Immature natural killer cell (primary cell): ENCODE data around the gene SFMBT2. TPM values are rescaled to one million over a fixed set of nuclear protein-coding genes. Genes with fewer than 3 reads are reported as not detected.

ENCODE experiments used
- DNase-seq, 3 donors: peaks; one replicate each; pipeline ENCODE4 v3.0.0; 2022; ENCODE audit warnings: mixed read lengths in 1 of 3
- H3K27ac Mint-ChIP-seq, 6 donors: one replicate each; pipeline ENCODE4 v1.8.0; 2020; ENCODE audit warnings: mixed read lengths in 6 of 6, mild to moderate bottlenecking in 5 of 6, inconsistent platforms in 4 of 6, moderate library complexity in 3 of 6
- H3K27me3 Mint-ChIP-seq, 3 donors: one replicate each; pipeline ENCODE4 v1.8.0; 2020 to 2021; ENCODE audit warnings: low read depth in 3 of 3, mild to moderate bottlenecking in 3 of 3, mixed read lengths in 3 of 3, moderate library complexity in 3 of 3, inconsistent platforms in 1 of 3
- H3K36me3 Mint-ChIP-seq, 3 donors: one replicate each; pipeline ENCODE4 v1.8.0; 2020; ENCODE audit warnings: mixed read lengths in 3 of 3, inconsistent platforms in 2 of 3, mild to moderate bottlenecking in 2 of 3
- H3K4me1 Mint-ChIP-seq, 2 donors: one replicate each; pipeline ENCODE4 v1.8.0; 2020; ENCODE audit warnings: inconsistent platforms in 2 of 2, mild to moderate bottlenecking in 2 of 2, mixed read lengths in 2 of 2, moderate library complexity in 1 of 2
- H3K4me3 Mint-ChIP-seq, 5 donors: one replicate each; pipeline ENCODE4 v1.8.0; 2020; ENCODE audit warnings: mild to moderate bottlenecking in 5 of 5, mixed read lengths in 5 of 5, inconsistent platforms in 3 of 5, moderate library complexity in 3 of 5
- H3K9me3 Mint-ChIP-seq, 6 donors: one replicate each; pipeline ENCODE4 v1.8.0; 2020; ENCODE audit warnings: mild to moderate bottlenecking in 6 of 6, mixed read lengths in 6 of 6, inconsistent platforms in 4 of 6, moderate library complexity in 3 of 6
- polyA plus RNA-seq, 3 donors: library from polyadenylated mRNA; unstranded; fragments of 300-500 nt; fragmentation: Illumina TruSeq; gene quantifications; one replicate each; pipeline ENCODE4 v1.2.3, GENCODE V29; 2021

SFMBT2 gene
- polyA plus RNA-seq, 3 donors from 2014 or later = 1.5 to 9.8 (median 3.1) TPM

GRCh38 chr10:7417807-7418206 is 7.0 kb upstream of the SFMBT2 start:
- peaks cover 5 to 7% (median 5%) of the 10 kb centered on the region in 3 donors for H3K27me3 Mint-ChIP-seq
- no peaks in the 10 kb centered on the region for H3K36me3 Mint-ChIP-seq
- no peak overlapping the region for H3K4me3 Mint-ChIP-seq
- H3K9me3 Mint-ChIP-seq = no peaks in the 10 kb centered on the region
- peak overlapping the region in 1 of 6 donors; percentile 6 for H3K27ac Mint-ChIP-seq
- peak in 1 of 3 donors; percentile 4 for DNase-seq
- H3K4me1 Mint-ChIP-seq = peaks cover 5 to 8% of the 10 kb centered on the region in 2 donors

GRCh38 chr10:7417103-7417623 is 6.3 kb upstream of the SFMBT2 start:
- Mint-ChIP-seq H3K36me3 (no peaks in the 10 kb centered on the region), H3K4me1 (peaks cover 10 to 14% of the 10 kb centered on the region in 2 donors), H3K4me3 (no peak overlapping the region), H3K9me3 (no peaks in the 10 kb centered on the region), H3K27ac (no peak overlapping the region), H3K27me3 (peaks cover 10 to 12% (median 10%) of the 10 kb centered on the region in 3 donors)
- peak; percentile 38 to 52 (median 52) for DNase-seq

- Mint-ChIP-seq H3K4me1 (peaks cover 20 to 29% of the 10 kb centered on the region in 2 donors), H3K27me3 (peaks cover 21 to 27% (median 25%) of the 10 kb centered on the region in 3 donors), H3K27ac (no peak overlapping the region), H3K36me3 (no peaks in the 10 kb centered on the region), H3K4me3 (no peak overlapping the region), H3K9me3 (no peaks in the 10 kb centered on the region)
- no peak for DNase-seq
Measured at GRCh38 chr10:7414766-7415165, 3.9 kb upstream of the SFMBT2 start.

- Mint-ChIP-seq H3K27me3 (peaks cover 22 to 34% (median 32%) of the 10 kb centered on the region in 3 donors), H3K36me3 (no peaks in the 10 kb centered on the region), H3K27ac (no peak overlapping the region), H3K4me3 (peak overlapping the region; percentile 91 to 99 (median 97)), H3K4me1 (peaks cover 30 to 44% of the 10 kb centered on the region in 2 donors), H3K9me3 (no peaks in the 10 kb centered on the region)
- no peak for DNase-seq
Measured at GRCh38 chr10:7412928-7413282, 2.1 kb upstream of the SFMBT2 start.

- peak overlapping the region in 1 of 6 donors; percentile 17 for H3K27ac Mint-ChIP-seq
- H3K4me1 Mint-ChIP-seq = peaks cover 34 to 49% of the 10 kb centered on the region in 2 donors
- H3K9me3 Mint-ChIP-seq = no peaks in the 10 kb centered on the region
- no peaks in the 10 kb centered on the region for H3K36me3 Mint-ChIP-seq
- peak; percentile 23 to 25 (median 24) for DNase-seq
- peak overlapping the region; percentile 91 to 99 (median 97) for H3K4me3 Mint-ChIP-seq
- peaks cover 24 to 33% (median 32%) of the 10 kb centered on the region in 3 donors for H3K27me3 Mint-ChIP-seq
Measured at GRCh38 chr10:7412237-7412927, 1.5 kb upstream of the SFMBT2 start.

GRCh38 chr10:7411671-7412128 is 866 bp upstream of the SFMBT2 start:
- Mint-ChIP-seq H3K4me1 (peaks cover 39 to 56% of the 10 kb centered on the region in 2 donors), H3K4me3 (peak overlapping the region; percentile 91 to 99 (median 97)), H3K27me3 (peaks cover 24 to 33% (median 32%) of the 10 kb centered on the region in 3 donors), H3K27ac (peak overlapping the region in 1 of 6 donors; percentile 82), H3K36me3 (no peaks in the 10 kb centered on the region), H3K9me3 (no peaks in the 10 kb centered on the region)
- peak; percentile 10 to 17 (median 16) for DNase-seq

- Mint-ChIP-seq H3K36me3 (no peaks in the 10 kb centered on the region), H3K4me1 (peaks cover 52 to 69% of the 10 kb centered on the region in 2 donors), H3K9me3 (no peaks in the 10 kb centered on the region), H3K27ac (peak overlapping the region in 5 of 6 donors; percentile 71 to 92 (median 88)), H3K27me3 (peaks cover 24 to 33% (median 32%) of the 10 kb centered on the region in 3 donors), H3K4me3 (peak overlapping the region; percentile 91 to 99 (median 97))
- peak; percentile 12 to 24 (median 21) for DNase-seq
Measured at GRCh38 chr10:7410301-7410861, 453 bp downstream of the SFMBT2 start.

GRCh38 chr10:7409732-7410168 is 1.1 kb downstream of the SFMBT2 start:
- no peaks in the 10 kb centered on the region for H3K9me3 Mint-ChIP-seq
- H3K36me3 Mint-ChIP-seq = peaks cover 0 to under 1% (median 0%) of the 10 kb centered on the region in 3 donors
- peaks cover 24 to 31% (median 31%) of the 10 kb centered on the region in 3 donors for H3K27me3 Mint-ChIP-seq
- peaks cover 58 to 76% of the 10 kb centered on the region in 2 donors for H3K4me1 Mint-ChIP-seq
- peak overlapping the region; percentile 91 to 99 (median 97) for H3K4me3 Mint-ChIP-seq
- peak in 2 of 3 donors; percentile 10 to 43 for DNase-seq
- peak overlapping the region; percentile 52 to 92 (median 85) for H3K27ac Mint-ChIP-seq

GRCh38 chr10:7409045-7409731 is 1.6 kb downstream of the SFMBT2 start:
- Mint-ChIP-seq H3K4me1 (peaks cover 64 to 81% of the 10 kb centered on the region in 2 donors), H3K36me3 (peaks cover 0 to 4% (median 0%) of the 10 kb centered on the region in 3 donors)
- peak; percentile 38 to 44 (median 41) for DNase-seq

GRCh38 chr10:7408291-7409044 is 2.4 kb downstream of the SFMBT2 start:
- DNase-seq = peak; percentile 44 to 54 (median 49)
- peak overlapping the region; percentile 91 to 99 (median 97) for H3K4me3 Mint-ChIP-seq
- no peaks in the 10 kb centered on the region for H3K9me3 Mint-ChIP-seq
- H3K36me3 Mint-ChIP-seq = peaks cover 0 to 4% (median 0%) of the 10 kb centered on the region in 3 donors
- peak overlapping the region; percentile 52 to 90 (median 79) for H3K27ac Mint-ChIP-seq
- peaks cover 19 to 31% (median 30%) of the 10 kb centered on the region in 3 donors for H3K27me3 Mint-ChIP-seq
- H3K4me1 Mint-ChIP-seq = peaks cover 63 to 85% of the 10 kb centered on the region in 2 donors

More at GRCh38 chr10:7409045-7409731, 1.6 kb downstream of the SFMBT2 start:
- H3K27me3 Mint-ChIP-seq = peaks cover 24 to 31% (median 30%) of the 10 kb centered on the region in 3 donors
- peak overlapping the region; percentile 52 to 92 (median 85) for H3K27ac Mint-ChIP-seq
- H3K9me3 Mint-ChIP-seq = no peaks in the 10 kb centered on the region
- H3K4me3 Mint-ChIP-seq = peak overlapping the region; percentile 91 to 99 (median 97)

GRCh38 chr10:7407368-7408290 is 3.2 kb downstream of the SFMBT2 start:
- Mint-ChIP-seq H3K36me3 (peaks cover 0 to 4% (median 0%) of the 10 kb centered on the region in 3 donors), H3K9me3 (no peaks in the 10 kb centered on the region), H3K4me3 (peak overlapping the region; percentile 91 to 99 (median 93)), H3K27me3 (peaks cover 19 to 32% (median 29%) of the 10 kb centered on the region in 3 donors), H3K27ac (peak overlapping the region; percentile 12 to 87 (median 80)), H3K4me1 (peaks cover 65 to 88% of the 10 kb centered on the region in 2 donors)
- DNase-seq = peak; percentile 37 to 46 (median 41)
